GM21515 (cell line): ENCODE data around the gene PSMB3.
"Not testable (repeated sequence)": the region's sequence is repeated elsewhere in the genome, so short reads cannot be mapped to it uniquely, and the experiment has no call there.

Source experiments
- ATAC-seq: cut with Tn5 transposase; IDR thresholded peaks from one replicate; pipeline ENCODE4 v1.9.1; 2021; ENCODE audit not compliant: unreplicated experiment

The PSMB3 gene

GRCh38 chr17:38748892-38749222 lies 3.7 kb upstream of the PSMB3 start:
- ATAC-seq, result no peak

GRCh38 chr17:38749223-38750043 lies 3.1 kb upstream of the PSMB3 start:
- no peak for ATAC-seq

- ATAC-seq, result no peak
Measured at GRCh38 chr17:38750044-38750311, 2.6 kb upstream of the PSMB3 start.

- no peak for ATAC-seq
Measured at GRCh38 chr17:38750312-38751121, 2.0 kb upstream of the PSMB3 start.

DNA sequence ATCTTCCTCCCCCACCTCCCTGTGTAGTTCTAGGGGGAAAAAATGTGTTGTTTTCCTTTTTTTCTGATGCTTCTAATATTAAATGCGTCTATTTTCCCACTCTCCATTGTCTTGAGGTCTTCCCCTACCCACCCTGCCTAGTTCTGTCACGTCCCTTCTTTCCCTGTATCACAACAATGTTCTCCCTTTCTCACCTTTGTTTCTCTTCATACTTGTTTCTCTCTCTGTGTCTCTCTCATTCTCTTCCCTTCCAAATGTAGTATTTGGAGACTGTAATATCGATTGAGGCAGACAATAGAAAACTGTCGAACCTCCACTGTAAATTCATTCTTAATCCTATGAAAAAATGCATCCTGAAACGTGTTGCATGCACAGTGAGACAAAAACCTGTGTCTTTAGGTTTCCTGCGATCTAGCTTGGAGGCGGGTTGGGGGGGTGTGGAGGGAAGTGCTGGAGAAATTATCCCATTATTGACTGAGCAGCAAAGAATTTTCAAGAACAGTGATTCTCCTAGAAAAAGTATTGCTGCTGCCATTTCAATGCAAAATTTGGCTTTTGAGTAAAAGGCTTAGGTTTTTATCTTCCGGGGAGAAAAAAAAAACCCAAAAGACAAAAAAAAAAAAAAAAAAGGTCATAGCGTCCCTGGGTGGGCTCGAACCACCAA lies 1.3 kb upstream of the PSMB3 start:
- no peak for ATAC-seq

DNA sequence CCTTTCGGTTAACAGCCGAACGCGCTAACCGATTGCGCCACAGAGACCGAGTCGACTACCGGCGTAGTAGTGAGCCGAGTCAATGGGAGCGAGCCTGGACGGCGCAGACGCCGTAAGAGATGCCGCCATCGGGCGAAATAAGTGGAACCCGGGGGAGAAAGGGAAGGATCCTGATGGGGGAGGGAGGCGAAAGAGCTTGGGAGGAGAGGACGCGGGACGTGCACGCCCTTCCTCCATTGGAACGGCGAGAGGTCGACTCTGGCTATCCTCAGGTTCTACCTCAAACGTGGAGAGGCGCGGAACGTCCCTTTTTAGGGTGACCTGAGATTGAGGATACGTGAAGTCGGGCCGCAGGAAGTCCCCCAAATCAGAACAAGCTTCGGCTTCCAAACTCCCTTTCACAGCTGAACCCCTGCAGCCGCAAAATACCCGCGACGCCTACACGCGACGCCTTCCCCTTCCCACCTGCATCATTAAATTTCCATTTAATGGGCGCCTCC lies 683 bp upstream of the PSMB3 start:
- peak; percentile 20 for ATAC-seq

- ATAC-seq, result no peak
Measured at GRCh38 chr17:38753071-38753506, 548 bp downstream of the PSMB3 start.

GRCh38 chr17:38761612-38762011 lies 9.1 kb downstream of the PSMB3 start:
- no peak for ATAC-seq

DNA sequence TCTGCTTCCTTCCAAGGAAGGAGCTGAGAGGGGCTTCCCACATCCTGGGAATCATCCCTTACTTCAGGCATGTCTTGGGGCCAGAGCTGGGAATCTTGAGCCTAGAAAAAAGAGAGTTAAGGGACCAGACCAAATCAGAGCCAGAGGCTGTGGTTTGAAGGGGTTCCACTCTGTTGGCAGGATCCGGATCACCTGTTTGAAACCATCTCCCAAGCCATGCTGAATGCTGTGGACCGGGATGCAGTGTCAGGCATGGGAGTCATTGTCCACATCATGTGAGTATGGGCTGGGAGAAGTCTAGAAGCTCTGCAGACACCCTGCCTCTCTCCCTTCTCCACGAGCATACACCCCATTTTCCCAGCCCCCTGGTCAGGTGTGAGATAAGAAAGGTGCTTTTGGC lies 9.7 kb downstream of the PSMB3 start:
- ATAC-seq, result no peak

DNA sequence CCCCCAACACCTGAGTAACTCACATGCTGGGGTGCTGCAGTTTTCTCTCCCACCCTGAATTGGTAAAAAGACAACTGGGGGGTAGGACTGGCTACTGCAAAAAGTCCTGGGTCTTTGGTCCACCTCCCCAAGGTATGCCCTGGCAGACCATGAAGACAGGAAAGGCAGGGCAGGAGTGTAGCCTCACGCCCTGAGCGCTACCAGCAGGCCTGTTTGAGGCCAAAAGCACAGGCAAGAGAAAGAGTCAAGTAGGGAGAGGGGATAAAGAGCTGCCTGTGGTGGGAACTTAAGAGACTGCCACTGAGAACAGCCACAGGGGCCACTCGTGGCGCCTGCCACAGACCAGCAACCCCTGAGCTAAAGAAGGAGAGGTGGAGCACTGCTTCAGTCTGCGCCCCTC lies 13.8 kb downstream of the PSMB3 start:
- ATAC-seq, result no peak

DNA sequence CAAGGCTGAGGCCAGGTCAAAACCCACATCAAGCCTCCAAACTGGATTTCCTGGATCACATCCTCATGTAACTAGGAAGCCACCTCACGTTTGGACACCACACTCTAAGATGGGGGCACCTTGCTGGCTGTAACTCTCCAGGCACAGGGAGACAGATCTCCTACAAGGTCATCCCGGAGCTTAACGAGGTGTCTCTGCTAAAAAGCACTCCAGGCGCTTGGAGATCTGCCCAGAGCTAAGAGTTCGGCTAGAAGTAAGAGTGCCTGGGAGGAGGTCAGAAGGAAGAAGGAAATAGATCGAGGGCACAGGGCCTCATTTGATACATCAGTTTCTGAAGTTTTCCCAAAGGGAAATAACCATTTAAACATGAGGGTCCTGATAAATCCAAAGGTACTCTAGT lies 15.9 kb downstream of the PSMB3 start:
- no peak for ATAC-seq

GRCh38 chr17:38773258-38773657 lies 20.7 kb downstream of the PSMB3 start:
- ATAC-seq, result no peak

GRCh38 chr17:38777641-38778250 lies 25.2 kb downstream of the PSMB3 start:
- ATAC-seq, result no peak

DNA sequence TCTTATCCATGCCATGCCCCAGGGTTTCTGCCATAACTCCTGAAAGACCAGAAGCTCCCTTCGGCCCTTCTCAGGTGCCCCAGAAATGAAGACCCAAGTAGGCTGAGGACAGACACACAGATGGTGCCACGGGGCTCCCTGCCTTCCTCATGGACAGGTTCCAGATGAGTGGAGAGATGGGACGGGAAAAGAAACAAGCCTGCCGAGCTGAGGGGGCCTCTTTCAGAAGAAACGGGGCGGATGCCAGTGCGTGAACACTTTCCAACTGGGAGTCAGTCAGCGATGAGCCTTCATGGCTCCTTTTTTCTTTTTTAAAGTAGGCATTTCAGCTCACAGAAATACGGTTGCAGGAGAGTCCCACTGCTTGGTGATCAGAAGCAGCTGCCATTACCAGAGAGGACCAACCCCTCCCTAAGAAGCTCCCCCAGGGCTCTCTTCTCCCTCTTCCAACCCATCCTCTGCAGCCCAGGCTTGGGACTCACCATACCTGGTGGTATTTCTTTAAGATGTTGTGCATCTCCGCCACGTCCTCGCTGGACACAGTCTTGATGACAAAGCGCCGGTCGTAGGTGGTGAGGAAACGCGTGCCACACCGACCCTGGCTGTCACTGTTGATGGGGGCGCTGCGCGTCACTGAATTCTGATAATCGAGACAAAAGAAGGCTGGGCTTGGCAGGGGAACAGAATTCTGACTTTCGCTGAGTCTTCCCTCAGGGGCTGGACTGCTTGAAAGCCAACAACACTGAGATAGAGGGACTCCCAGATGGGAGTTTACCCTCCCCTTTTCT lies 27.6 kb downstream of the PSMB3 start:
- ATAC-seq, result no peak

DNA sequence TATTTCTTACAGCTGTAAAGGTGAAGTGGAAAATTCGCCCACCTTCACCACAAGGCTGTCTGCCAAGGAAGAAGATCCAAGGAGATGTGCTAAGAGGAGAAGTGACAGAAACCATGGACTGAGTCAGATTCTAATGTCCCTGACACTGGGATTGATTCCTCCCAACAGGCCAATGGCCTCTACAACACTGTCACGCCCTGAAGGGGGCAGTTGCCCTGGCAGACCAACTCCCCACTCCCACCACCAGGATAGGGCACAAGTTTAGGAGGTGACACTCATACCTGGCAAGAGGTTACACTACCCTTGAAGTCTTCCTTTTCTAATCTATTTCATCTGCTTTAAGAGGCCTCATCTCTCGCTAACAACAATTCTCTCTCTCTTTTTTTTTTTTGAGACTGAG lies 30.7 kb downstream of the PSMB3 start:
- no peak for ATAC-seq

DNA sequence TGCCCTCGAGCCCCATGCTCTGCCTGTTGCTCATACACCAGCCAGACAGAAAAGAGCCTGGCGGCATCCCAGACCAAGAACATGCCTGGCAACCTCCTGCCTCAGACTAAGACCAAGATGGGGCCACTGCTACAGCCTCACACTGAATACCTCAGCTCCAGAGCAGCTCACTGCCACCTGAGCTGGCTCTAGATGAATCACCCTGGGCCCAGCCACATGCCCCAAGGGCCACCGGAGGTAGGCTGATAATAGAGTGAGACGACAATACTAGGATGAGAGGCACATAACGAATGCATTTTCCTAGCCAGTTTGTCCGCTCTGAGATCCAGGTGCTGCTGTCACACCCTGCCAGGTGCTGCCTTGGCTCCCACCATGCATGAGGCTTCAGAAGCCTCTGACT lies 33.8 kb downstream of the PSMB3 start:
- no peak for ATAC-seq

DNA sequence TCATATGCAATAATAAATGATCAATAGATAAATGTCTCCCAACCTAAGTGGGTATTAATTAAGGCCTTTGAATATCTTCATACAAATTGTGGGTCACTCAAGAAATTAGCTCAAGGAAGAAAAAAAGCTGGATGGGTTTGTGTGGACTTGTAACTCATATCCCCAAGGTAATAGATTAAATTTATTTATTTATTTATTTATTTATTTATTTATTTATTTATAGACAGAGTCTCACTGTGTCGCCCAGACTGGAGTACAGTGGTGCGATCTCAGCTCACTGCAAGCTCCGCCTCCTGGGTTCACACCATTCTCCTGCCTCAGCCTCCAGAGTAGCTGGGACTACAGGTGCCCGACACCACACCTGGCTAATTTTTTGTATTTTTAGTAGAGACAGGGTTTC lies 35.5 kb downstream of the PSMB3 start:
- ATAC-seq, result not testable (repeated sequence)

DNA sequence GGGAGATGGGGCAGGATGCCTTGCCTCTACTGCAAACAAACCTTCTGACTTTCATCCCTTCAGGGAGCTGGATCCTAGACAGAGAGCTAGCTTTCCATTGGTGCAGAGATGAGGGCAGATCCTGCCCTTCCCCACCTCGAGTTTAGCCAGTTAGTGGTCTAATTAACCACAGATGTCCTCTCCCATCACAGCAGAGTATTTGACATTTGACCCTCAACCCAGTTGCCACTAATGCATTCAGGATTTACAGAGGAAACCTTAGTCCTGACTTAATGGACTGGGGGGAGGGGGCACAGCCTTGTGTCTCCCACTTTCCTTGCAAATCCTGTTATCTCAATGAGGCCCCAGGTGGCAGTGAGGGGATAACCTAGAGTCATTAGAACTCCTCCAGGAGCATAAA lies 36.6 kb downstream of the PSMB3 start:
- no peak for ATAC-seq

DNA sequence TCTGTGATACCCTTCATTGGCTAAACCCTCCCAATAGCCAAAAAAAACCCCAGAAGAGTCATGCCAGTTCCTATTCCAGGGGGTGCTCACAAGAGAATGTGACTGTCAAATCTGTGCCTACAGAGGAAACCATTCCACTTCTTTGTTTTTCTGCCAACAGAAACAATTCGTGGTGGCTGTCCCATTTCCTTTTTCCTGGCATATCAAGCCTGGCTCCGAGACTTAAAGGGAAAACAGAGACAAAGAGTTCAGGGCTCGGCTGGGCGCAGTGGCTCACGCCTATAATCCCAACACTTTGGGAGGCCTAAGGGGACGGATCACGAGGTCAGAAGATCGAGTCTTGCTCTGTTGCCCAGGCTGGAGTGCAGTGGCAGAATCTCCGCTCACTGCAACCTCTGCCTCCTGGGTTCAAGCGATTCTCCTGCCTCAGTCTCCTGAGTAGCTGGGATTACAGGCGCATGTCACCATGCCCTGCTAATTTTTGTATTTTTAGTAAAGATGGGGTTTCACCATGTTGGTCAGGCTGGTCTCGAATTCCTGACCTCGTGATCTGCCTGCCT lies 37.7 kb downstream of the PSMB3 start:
- ATAC-seq, result not testable (repeated sequence)

DNA sequence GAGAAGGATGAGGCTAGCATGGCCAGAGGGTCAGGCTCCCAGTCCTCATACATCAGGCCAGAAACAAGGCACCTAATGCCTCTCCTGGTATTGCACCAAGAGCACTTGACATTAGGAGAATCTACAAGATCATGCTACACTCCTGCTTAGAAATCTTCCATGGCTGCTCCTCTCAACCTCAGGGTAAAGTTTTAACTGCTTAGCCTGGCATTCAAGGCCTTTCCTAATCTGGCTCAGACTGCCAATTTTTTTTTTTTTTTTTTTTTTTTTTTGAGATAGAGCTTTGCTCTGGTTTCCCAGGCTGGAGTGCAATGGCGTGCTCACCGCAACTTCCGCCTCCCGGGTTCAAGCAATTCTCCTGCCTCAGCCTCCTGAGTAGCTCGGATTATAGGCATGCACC lies 38.6 kb downstream of the PSMB3 start:
- no peak for ATAC-seq
